ENCODE measurements around the gene ARHGEF19.

The ARHGEF19 gene

GRCh38 chr1:16161717-16162116 is 50.7 kb downstream of the ARHGEF19 start:
- no peak overlapping the region for H3K27ac ChIP-seq (ENCODE audit: low read depth, low read length)
- H3K27me3 ChIP-seq (ENCODE audit: control insufficient read depth, low read length), result peaks cover 11% of the 10 kb centered on the region
- H3K36me3 ChIP-seq (ENCODE audit: control insufficient read depth, low read length), result no peaks in the 10 kb centered on the region
- no peaks in the 10 kb centered on the region for H3K79me2 ChIP-seq (ENCODE audit: control insufficient read depth, low read length)
- H4K20me1 ChIP-seq (ENCODE audit: control insufficient read depth, insufficient read depth, low read depth, low read length), result no peaks in the 10 kb centered on the region
- TF ChIP-seq EZH2phosphoT487 (IDR thresholded peaks at IDR 0.05; ENCODE audit: borderline replicate concordance, low read length) (no peak), CTCF (IDR thresholded peaks at IDR 0.05; ENCODE audit: low read depth, low read length, poor library complexity, severe bottlenecking) (no peak)
- H3F3A ChIP-seq (ENCODE audit: control insufficient read depth, insufficient read depth), result 0 out of 2 replicates have a peak, but pooled peaks cover 3% of the 10 kb centered on the region
- no peaks in the 10 kb centered on the region for H3K9me2 ChIP-seq (replicated peaks; ENCODE audit: control insufficient read depth, low read length)
- H3K4me1 ChIP-seq (ENCODE audit: control insufficient read depth, low read length), result peaks cover 4% of the 10 kb centered on the region; the same call in 1 of the 2 replicates
- no peak overlapping the region for H3K4me2 ChIP-seq (ENCODE audit: low read length)
- H3K9me3 ChIP-seq (ENCODE audit: control insufficient read depth, insufficient read depth, low read length), result no peaks in the 10 kb centered on the region
- H3K4me3 ChIP-seq (ENCODE audit: low read length), result no peak overlapping the region

GRCh38 chr1:16158993-16159831 is 53.2 kb downstream of the ARHGEF19 start:
- no peak overlapping the region for H3K4me3 ChIP-seq (ENCODE audit: low read length)
- H3K27ac ChIP-seq (ENCODE audit: low read depth, low read length), result no peak overlapping the region
- no peaks in the 10 kb centered on the region for H3K79me2 ChIP-seq (ENCODE audit: control insufficient read depth, low read length)
- peaks cover 9% of the 10 kb centered on the region for H3K4me1 ChIP-seq (ENCODE audit: control insufficient read depth, low read length)
- H3K36me3 ChIP-seq (ENCODE audit: control insufficient read depth, low read length), result no peaks in the 10 kb centered on the region
- H3K27me3 ChIP-seq (ENCODE audit: control insufficient read depth, low read length), result peaks cover 31% of the 10 kb centered on the region
- H4K20me1 ChIP-seq (ENCODE audit: control insufficient read depth, insufficient read depth, low read depth, low read length), result no peaks in the 10 kb centered on the region
- no peaks in the 10 kb centered on the region for H3K9me2 ChIP-seq (replicated peaks; ENCODE audit: control insufficient read depth, low read length)
- TF ChIP-seq CTCF (IDR thresholded peaks at IDR 0.05; ENCODE audit: low read depth, low read length, poor library complexity, severe bottlenecking), result no peak
- TF ChIP-seq EZH2phosphoT487 (IDR thresholded peaks at IDR 0.05; ENCODE audit: borderline replicate concordance, low read length), result no peak
- 0 out of 2 replicates have a peak, but pooled peaks cover 3% of the 10 kb centered on the region for H3F3A ChIP-seq (ENCODE audit: control insufficient read depth, insufficient read depth)
- H3K9me3 ChIP-seq (ENCODE audit: control insufficient read depth, insufficient read depth, low read length), result no peaks in the 10 kb centered on the region
- H3K4me2 ChIP-seq (ENCODE audit: low read length), result no peak overlapping the region

- no peak for TF ChIP-seq EZH2phosphoT487 (IDR thresholded peaks at IDR 0.05; ENCODE audit: borderline replicate concordance, low read length)
- no peak for TF ChIP-seq CTCF (IDR thresholded peaks at IDR 0.05; ENCODE audit: low read depth, low read length, poor library complexity, severe bottlenecking)
- H3K27ac ChIP-seq (ENCODE audit: low read depth, low read length), result no peak overlapping the region
These were observed 54.4 kb downstream of the ARHGEF19 start for GRCh38 chr1:16158025-16158424.

More at GRCh38 chr1:16158025-16158424, 54.4 kb downstream of the ARHGEF19 start:
- Histone ChIP-seq H3K36me3 (ENCODE audit: control insufficient read depth, low read length) (no peaks in the 10 kb centered on the region), H3K4me3 (ENCODE audit: low read length) (no peak overlapping the region), H4K20me1 (ENCODE audit: control insufficient read depth, insufficient read depth, low read depth, low read length) (no peaks in the 10 kb centered on the region), H3K79me2 (ENCODE audit: control insufficient read depth, low read length) (no peaks in the 10 kb centered on the region), H3K4me1 (ENCODE audit: control insufficient read depth, low read length) (peaks cover 9% of the 10 kb centered on the region), H3K9me3 (ENCODE audit: control insufficient read depth, insufficient read depth, low read length) (no peaks in the 10 kb centered on the region), H3K4me2 (ENCODE audit: low read length) (no peak overlapping the region), H3K9me2 (replicated peaks; ENCODE audit: control insufficient read depth, low read length) (no peaks in the 10 kb centered on the region), H3F3A (ENCODE audit: control insufficient read depth, insufficient read depth) (0 out of 2 replicates have a peak, but pooled peaks cover 3% of the 10 kb centered on the region), H3K27me3 (ENCODE audit: control insufficient read depth, low read length) (peaks cover 42% of the 10 kb centered on the region)

Measured in DOHH2 (cell line).